GM18508 (cell line): ENCODE data around the gene JOSD2.

Experiments
- ATAC-seq: cut with Tn5 transposase; IDR thresholded peaks from one replicate; pipeline ENCODE4 v1.9.1; 2021; ENCODE audit warnings: moderate number of reproducible peaks; ENCODE audit not compliant: insufficient read depth, unreplicated experiment

The JOSD2 gene

DNA sequence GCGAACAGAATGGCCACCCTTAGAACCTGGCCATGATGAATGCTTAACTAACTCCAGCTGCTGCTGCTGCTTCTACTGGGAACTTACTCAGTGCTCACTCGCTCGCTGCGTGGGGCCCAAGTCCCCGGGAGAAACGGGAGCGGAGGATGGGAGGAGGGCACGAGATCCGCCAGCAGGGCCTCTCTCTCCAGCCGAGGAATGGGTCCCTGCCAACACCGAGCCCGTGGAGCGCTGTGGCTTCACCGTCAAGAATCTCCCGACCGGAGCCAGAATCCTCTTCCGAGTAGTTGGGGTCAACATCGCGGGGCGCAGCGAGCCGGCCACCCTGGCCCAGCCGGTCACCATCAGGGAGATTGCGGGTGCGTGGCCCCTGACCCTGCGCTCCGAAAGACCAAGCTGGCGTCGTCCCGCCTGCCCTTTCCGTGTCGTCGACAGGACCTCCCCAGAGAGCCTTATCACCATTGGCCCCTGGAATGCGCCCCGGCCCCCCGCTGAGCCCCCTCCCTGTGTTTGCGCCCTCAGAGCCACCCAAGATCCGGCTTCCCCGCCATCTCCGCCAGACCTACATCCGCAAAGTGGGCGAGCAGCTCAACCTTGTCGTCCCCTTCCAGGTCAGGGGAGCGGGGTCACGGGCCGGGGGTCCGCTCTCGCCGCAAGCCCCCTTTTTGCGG lies 52.5 kb downstream of the JOSD2 start:
- no peak for ATAC-seq

DNA sequence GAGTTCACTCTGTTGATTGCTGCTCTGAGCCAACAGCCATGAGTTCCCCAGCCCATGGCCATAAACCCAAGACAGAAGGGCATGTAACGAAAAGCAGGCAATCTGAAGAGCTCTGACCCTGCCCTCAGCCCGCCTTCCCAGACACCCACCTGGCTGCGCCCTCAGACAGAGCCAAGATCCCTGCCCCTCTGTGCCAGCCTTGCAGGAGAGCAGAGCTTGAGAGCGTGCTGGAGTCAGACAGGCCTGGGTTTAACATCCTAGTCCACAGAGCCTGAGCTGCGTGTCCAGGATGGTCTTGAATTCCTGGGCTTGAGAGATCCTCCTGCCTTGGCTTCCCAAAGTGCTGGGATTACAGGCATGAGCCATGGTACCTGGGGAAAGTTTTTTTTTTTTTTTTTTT lies 53.7 kb downstream of the JOSD2 start:
- ATAC-seq: no peak
